NCI-H2171 (cell line): Measurements from ENCODE around the gene USP17L5.
"Not testable (repeated sequence)": the region's sequence is repeated elsewhere in the genome, so short reads cannot be mapped to it uniquely, and the experiment has no call there.

Source experiments
- DNase-seq: peaks from one replicate; lab custom pipeline; 2025; lab: John Stamatoyannopoulos, UW

The USP17L5 gene, protein sequence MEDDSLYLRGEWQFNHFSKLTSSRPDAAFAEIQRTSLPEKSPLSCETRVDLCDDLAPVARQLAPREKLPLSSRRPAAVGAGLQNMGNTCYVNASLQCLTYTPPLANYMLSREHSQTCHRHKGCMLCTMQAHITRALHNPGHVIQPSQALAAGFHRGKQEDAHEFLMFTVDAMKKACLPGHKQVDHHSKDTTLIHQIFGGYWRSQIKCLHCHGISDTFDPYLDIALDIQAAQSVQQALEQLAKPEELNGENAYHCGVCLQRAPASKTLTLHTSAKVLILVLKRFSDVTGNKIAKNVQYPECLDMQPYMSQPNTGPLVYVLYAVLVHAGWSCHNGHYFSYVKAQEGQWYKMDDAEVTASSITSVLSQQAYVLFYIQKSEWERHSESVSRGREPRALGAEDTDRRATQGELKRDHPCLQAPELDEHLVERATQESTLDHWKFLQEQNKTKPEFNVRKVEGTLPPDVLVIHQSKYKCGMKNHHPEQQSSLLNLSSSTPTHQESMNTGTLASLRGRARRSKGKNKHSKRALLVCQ

DNA sequence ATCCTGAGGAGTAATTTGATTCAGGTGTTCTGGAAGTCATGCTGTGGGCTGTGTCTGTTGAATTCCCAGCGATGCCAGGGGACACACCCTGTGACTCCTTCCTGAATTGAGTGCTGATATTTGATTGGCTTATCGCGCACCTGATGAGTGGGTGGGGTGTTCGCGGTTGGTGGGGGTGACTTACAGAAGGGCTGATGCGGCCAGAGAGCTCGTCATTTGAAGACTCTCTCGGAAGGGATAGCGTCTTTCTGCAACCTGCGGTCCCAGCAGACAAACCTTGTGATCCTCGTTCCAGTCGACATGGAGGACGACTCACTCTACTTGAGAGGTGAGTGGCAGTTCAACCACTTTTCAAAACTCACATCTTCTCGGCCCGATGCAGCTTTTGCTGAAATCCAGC is at the start of gene USP17L5:
Gene USP17L5, plus strand, starts transcription at position 301 of the 400 bp plus-strand sequence. Its CDS starts 0 bp downstream, at position 301.
- DNase-seq: not testable (repeated sequence)

DNA sequence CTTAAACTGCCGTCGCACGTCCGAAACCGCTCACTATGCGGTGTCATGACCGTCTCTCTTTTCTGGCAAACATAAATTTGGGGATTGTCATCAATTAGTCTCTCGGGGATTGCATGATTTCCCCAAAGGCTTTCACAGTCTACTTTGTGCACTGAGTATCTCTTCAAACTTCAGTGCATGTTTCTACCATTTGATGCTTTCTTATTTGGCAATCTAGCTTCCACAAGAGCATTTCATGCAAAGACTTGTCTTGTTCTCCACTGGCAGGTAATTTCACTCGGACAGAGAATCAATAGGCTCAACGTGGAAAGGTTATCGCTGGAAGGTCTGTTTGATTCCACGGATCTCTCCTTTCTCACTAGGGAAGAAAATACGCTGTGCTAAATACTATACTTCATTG is 15.0 kb upstream of the USP17L5 start:
- not testable (repeated sequence) for DNase-seq

GRCh38 chr4:9324865-9325264 is 14.3 kb upstream of the USP17L5 start, which contains the start of gene USP17L24:
TSS of gene USP17L24 (plus strand) at chr4:9325165. CDS start at chr4:9325165, 0 bp downstream.
- DNase-seq: not testable (repeated sequence)

DNA sequence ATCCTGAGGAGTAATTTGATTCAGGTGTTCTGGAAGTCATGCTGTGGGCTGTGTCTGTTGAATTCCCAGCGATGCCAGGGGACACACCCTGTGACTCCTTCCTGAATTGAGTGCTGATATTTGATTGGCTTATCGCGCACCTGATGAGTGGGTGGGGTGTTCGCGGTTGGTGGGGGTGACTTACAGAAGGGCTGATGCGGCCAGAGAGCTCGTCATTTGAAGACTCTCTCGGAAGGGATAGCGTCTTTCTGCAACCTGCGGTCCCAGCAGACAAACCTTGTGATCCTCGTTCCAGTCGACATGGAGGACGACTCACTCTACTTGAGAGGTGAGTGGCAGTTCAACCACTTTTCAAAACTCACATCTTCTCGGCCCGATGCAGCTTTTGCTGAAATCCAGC is 9.6 kb upstream of the USP17L5 start, which contains the start of gene USP17L25:
Gene USP17L25, plus strand, starts transcription at position 301 of the 400 bp plus-strand sequence. Its CDS starts 0 bp downstream, at position 301.
- DNase-seq: not testable (repeated sequence)

DNA sequence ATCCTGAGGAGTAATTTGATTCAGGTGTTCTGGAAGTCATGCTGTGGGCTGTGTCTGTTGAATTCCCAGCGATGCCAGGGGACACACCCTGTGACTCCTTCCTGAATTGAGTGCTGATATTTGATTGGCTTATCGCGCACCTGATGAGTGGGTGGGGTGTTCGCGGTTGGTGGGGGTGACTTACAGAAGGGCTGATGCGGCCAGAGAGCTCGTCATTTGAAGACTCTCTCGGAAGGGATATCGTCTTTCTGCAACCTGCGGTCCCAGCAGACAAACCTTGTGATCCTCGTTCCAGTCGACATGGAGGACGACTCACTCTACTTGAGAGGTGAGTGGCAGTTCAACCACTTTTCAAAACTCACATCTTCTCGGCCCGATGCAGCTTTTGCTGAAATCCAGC is 4.8 kb upstream of the USP17L5 start, which contains the start of gene USP17L26:
Gene USP17L26, plus strand, starts transcription at position 301 of the 400 bp plus-strand sequence. Its CDS starts 0 bp downstream, at position 301.
- DNase-seq: not testable (repeated sequence)

DNA sequence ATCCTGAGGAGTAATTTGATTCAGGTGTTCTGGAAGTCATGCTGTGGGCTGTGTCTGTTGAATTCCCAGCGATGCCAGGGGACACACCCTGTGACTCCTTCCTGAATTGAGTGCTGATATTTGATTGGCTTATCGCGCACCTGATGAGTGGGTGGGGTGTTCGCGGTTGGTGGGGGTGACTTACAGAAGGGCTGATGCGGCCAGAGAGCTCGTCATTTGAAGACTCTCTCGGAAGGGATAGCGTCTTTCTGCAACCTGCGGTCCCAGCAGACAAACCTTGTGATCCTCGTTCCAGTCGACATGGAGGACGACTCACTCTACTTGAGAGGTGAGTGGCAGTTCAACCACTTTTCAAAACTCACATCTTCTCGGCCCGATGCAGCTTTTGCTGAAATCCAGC is 4.6 kb downstream of the USP17L5 start, which contains the start of gene USP17L27:
Gene USP17L27, plus strand, starts transcription at position 301 of the 400 bp plus-strand sequence. Its CDS starts 0 bp downstream, at position 301.
- DNase-seq: not testable (repeated sequence)

GRCh38 chr4:9348593-9348992 is 9.4 kb downstream of the USP17L5 start, which contains the start of gene USP17L28:
TSS of gene USP17L28 (plus strand) at chr4:9348893. CDS start at chr4:9348893, 0 bp downstream.
- not testable (repeated sequence) for DNase-seq

GRCh38 chr4:9350866-9351265 is 11.7 kb downstream of the USP17L5 start:
- not testable (repeated sequence) for DNase-seq

GRCh38 chr4:9353338-9353737 is 14.1 kb downstream of the USP17L5 start, which contains the start of gene USP17L29:
TSS of gene USP17L29 (plus strand) at chr4:9353638. CDS start at chr4:9353638, 0 bp downstream.
- not testable (repeated sequence) for DNase-seq

DNA sequence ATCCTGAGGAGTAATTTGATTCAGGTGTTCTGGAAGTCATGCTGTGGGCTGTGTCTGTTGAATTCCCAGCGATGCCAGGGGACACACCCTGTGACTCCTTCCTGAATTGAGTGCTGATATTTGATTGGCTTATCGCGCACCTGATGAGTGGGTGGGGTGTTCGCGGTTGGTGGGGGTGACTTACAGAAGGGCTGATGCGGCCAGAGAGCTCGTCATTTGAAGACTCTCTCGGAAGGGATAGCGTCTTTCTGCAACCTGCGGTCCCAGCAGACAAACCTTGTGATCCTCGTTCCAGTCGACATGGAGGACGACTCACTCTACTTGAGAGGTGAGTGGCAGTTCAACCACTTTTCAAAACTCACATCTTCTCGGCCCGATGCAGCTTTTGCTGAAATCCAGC is 23.6 kb downstream of the USP17L5 start, which contains the start of gene USP17L30:
Gene USP17L30, plus strand, starts transcription at position 301 of the 400 bp plus-strand sequence. Its CDS starts 0 bp downstream, at position 301.
- DNase-seq: not testable (repeated sequence)

DNA sequence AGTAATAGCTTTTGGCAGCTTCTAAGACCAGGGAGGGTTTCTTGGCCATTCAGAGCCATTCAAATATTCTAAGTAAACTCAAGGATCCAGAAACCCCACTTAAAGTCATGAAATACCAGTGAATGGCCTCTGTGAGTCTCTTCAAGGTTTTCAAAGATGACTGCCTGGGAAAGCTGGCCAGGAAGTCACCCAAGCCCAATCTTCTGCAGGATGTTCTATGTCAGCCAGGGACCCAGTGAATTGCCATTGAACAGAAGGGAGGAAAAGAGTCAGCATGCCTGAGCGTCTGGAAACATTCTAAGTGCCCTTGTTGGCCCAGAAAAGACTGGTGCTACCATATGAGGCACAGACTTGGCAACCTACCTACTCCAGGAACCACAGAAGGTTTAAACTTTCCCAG is 40.7 kb downstream of the USP17L5 start:
- not testable (repeated sequence) for DNase-seq

DNA sequence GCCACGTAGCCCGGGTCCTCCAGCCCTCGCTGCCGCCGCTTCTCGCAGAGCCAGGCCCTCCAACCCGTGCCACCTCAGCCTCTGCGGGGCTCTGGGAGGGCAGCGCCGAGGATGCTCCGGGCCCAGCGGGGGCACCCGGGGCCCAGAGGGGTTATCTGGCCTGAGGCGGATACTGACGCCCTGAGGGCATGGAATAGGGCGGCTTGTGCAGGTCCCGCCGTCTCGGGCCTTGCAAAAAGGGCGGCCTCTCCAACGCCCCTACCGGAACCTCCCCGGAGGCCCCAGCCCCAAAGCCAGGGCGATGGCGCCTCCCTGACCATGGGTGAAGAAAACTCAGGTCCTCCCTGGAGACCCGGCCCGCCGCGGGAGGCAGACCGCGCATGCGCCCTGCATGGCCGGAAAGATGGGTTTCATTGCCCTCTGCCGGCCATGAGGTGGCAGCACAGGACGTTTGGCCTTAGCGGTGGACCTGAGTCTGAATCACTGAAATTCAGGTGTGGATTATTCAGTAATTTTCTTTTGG is 41.9 kb downstream of the USP17L5 start:
- not testable (repeated sequence) for DNase-seq

DNA sequence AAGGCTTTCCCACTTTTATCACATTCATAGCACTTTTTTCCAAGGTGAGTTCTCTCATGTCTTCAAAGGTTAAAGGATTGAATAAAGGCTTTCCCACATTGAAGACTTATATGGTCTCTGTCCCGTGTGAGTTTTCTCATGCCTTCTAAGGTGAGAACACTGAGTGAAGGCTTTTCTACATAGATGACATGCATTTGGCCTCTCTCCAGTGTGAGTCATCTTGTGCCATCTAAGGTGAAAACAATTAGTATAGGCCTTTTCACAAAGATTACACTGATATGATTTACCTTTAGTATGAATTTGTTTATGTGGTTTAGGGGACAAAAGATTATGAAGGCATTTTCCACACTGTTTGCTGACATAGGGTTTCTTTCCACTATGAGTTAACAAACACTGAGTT is 44.9 kb downstream of the USP17L5 start:
- no peak for DNase-seq

- DNase-seq: not testable (repeated sequence)
Measured at GRCh38 chr4:9389001-9389400, 49.8 kb downstream of the USP17L5 start.
